ENCODE data around the gene PLPP7. TPM values are rescaled to one million over a fixed set of nuclear protein-coding genes. Genes with fewer than 3 reads are reported as not detected.

PLPP7 gene
- total RNA-seq, 2 experiments from 2014 or later, result 0.21 TPM; not detected in 1

DNA sequence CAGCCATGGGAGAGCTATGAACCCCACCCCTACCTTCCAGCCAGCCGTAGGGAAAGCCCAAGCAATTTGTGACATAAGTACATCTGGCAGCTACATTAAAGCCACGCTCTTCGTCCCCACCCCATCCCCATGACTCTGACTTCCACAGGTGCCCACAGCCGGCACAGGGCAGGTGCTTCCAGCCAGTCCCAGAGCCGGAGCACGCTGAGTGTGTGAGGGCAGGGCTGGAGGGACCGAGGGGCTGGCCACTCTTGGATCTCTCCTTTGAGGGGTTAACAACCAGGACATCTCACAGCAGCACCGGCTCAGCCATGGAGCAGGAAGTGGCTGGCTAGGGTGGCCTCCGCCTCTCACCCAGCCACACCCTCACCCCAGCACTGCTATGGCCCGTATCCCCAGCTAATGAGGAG, 10.8 kb upstream of the PLPP7 start:
- Mint-ChIP-seq H3K36me3 (ENCODE audit: low read depth) (peaks cover 31% of the 10 kb centered on the region), H3K9me3 (no peaks in the 10 kb centered on the region), H3K4me3 (peak overlapping the region; percentile 85), H3K4me1 (peaks cover 27% of the 10 kb centered on the region), H3K27me3 (peaks cover 19% of the 10 kb centered on the region), H3K27ac (peak overlapping the region; percentile 97)
- ChIA-PET POLR2A (interaction anchor here (1.2 kb wide), 1 partner anchor 26 kb away, joined by 4 read pairs; no protein-coding TSS in a partner anchor), CTCF (interaction anchor here (0.6 to 2.8 kb wide), 6 partner anchors 10 to 135 kb away, joined by 3 to 11 read pairs (median 3); partner anchors contain the start of gene PLPP7)
- DNase-seq, result peak; percentile 58

DNA sequence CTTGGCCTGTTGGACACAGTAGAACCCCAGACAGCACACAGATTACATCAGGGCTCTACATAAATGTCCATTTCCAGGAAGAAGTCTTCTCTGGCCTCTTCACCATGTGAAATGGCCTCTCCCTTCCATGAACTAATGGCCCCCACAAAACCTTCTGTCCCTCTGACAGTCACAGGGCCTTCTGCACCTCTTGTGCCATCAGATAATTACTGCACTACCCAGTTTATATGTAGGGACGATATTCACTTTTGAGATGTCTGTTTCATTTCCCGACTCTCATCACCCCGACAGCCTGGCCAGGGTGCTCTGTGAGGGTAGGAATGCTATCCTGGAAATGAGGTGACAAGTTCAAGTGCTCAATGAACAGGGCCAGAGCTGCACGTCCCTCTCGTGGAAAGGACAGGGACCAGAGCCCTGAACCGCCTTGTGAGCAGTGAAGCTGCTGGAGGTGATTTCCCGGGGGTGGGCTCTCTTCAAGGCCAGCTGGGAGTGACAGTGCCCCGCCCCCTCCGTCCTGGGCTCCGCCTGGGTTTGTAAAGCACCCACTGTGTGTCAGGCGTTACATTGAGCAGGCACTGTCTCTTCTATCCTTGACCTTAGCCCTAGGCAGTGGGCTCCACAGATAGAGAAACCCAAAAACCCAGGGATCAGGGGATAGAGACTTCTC, 10.2 kb upstream of the PLPP7 start:
- peak overlapping the region; percentile 85 for H3K4me3 Mint-ChIP-seq
- DNase-seq, result no peak

GRCh38 chr9:131279863-131280570, 9.5 kb upstream of the PLPP7 start:
- Mint-ChIP-seq H3K36me3 (ENCODE audit: low read depth) (peaks cover 18% of the 10 kb centered on the region), H3K9me3 (no peaks in the 10 kb centered on the region), H3K4me3 (no peak overlapping the region), H3K27me3 (peaks cover 23% of the 10 kb centered on the region), H3K4me1 (peaks cover 27% of the 10 kb centered on the region), H3K27ac (peak overlapping the region; percentile 97)
- CTCF ChIA-PET, result interaction anchor here (1.0 to 2.8 kb wide), 3 partner anchors 9 to 16 kb away, joined by 4 to 11 read pairs (median 5); partner anchors contain the start of gene PLPP7
- POLR2A ChIA-PET, result no interaction called here
- no peak for DNase-seq

More for the DNA sequence above, 10.2 kb upstream of the PLPP7 start:
- Mint-ChIP-seq H3K27ac (peak overlapping the region; percentile 97), H3K4me1 (peaks cover 27% of the 10 kb centered on the region), H3K27me3 (peaks cover 23% of the 10 kb centered on the region), H3K36me3 (ENCODE audit: low read depth) (peaks cover 24% of the 10 kb centered on the region), H3K9me3 (no peaks in the 10 kb centered on the region)
- POLR2A ChIA-PET, result interaction anchor here (1.2 kb wide), 1 partner anchor 26 kb away, joined by 4 read pairs; no protein-coding TSS in a partner anchor
- CTCF ChIA-PET, result interaction anchor here (0.6 to 2.8 kb wide), 5 partner anchors 9 to 136 kb away, joined by 3 to 11 read pairs (median 4); partner anchors contain the start of gene PLPP7

DNA sequence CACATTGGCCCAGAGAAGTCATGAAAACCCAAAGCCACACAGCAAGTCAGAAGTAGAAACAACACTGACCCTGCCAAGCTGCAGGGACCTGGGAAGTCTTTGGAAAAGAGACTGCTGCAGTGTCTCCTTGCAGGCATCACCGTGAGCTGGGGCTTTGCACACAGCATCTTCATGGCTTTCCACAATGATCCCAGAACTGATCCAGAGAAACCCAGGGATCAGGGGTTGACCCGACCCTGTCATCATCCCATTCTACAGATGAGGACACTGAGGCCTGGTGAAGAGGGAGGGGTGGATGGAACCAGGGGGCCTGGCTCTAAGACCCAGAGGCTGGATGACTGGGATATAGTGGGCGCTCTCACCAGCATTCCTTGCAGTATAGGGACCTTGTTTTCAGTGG, 8.9 kb upstream of the PLPP7 start:
- H3K27me3 Mint-ChIP-seq, result peaks cover 23% of the 10 kb centered on the region
- H3K27ac Mint-ChIP-seq, result no peak overlapping the region
- H3K9me3 Mint-ChIP-seq, result no peaks in the 10 kb centered on the region
- POLR2A ChIA-PET, result no interaction called here
- DNase-seq, result no peak
- CTCF ChIA-PET, result interaction anchor here (1.0 to 2.8 kb wide), 2 partner anchors 8 to 16 kb away, joined by 4 to 11 read pairs; partner anchors contain the start of gene PLPP7
- H3K36me3 Mint-ChIP-seq (ENCODE audit: low read depth), result peaks cover 11% of the 10 kb centered on the region
- H3K4me1 Mint-ChIP-seq, result peaks cover 27% of the 10 kb centered on the region
- H3K4me3 Mint-ChIP-seq, result no peak overlapping the region

- H3K9me3 Mint-ChIP-seq, result no peaks in the 10 kb centered on the region
- peaks cover 23% of the 10 kb centered on the region for H3K27me3 Mint-ChIP-seq
- no peak overlapping the region for H3K4me3 Mint-ChIP-seq
- CTCF ChIA-PET, result interaction anchor here (1.1 kb wide), 1 partner anchor 76 kb away, joined by 3 read pairs; no protein-coding TSS in a partner anchor
- POLR2A ChIA-PET, result no interaction called here
- DNase-seq, result no peak
- H3K27ac Mint-ChIP-seq, result peak overlapping the region; percentile 15
- peaks cover 27% of the 10 kb centered on the region for H3K4me1 Mint-ChIP-seq
- H3K36me3 Mint-ChIP-seq (ENCODE audit: low read depth), result peaks cover 4% of the 10 kb centered on the region
Measured at GRCh38 chr9:131281119-131281965, 8.2 kb upstream of the PLPP7 start.

GRCh38 chr9:131282175-131282574, 7.3 kb upstream of the PLPP7 start:
- H3K27me3 Mint-ChIP-seq, result peaks cover 23% of the 10 kb centered on the region
- POLR2A ChIA-PET, result no interaction called here
- no peak overlapping the region for H3K4me3 Mint-ChIP-seq
- DNase-seq, result no peak
- peaks cover 4% of the 10 kb centered on the region for H3K36me3 Mint-ChIP-seq (ENCODE audit: low read depth)
- H3K4me1 Mint-ChIP-seq, result peaks cover 27% of the 10 kb centered on the region
- H3K9me3 Mint-ChIP-seq, result no peaks in the 10 kb centered on the region
- CTCF ChIA-PET, result interaction anchor here (1.1 kb wide), 1 partner anchor 77 kb away, joined by 3 read pairs; no protein-coding TSS in a partner anchor
- H3K27ac Mint-ChIP-seq, result no peak overlapping the region

- Mint-ChIP-seq H3K4me3 (no peak overlapping the region), H3K27me3 (peaks cover 23% of the 10 kb centered on the region), H3K9me3 (no peaks in the 10 kb centered on the region), H3K27ac (no peak overlapping the region), H3K36me3 (ENCODE audit: low read depth) (peaks cover 4% of the 10 kb centered on the region), H3K4me1 (peaks cover 27% of the 10 kb centered on the region)
- no peak for DNase-seq
- ChIA-PET CTCF (no interaction called here), POLR2A (no interaction called here)
Measured at GRCh38 chr9:131282688-131283422, 6.7 kb upstream of the PLPP7 start.

- H3K9me3 Mint-ChIP-seq, result no peaks in the 10 kb centered on the region
- ChIA-PET CTCF (interaction anchor here (1.3 kb wide), 1 partner anchor 51 kb away, joined by 3 read pairs; no protein-coding TSS in a partner anchor), POLR2A (no interaction called here)
- H3K36me3 Mint-ChIP-seq (ENCODE audit: low read depth), result peaks cover 4% of the 10 kb centered on the region
- DNase-seq, result no peak
- peaks cover 23% of the 10 kb centered on the region for H3K27me3 Mint-ChIP-seq
- no peak overlapping the region for H3K27ac Mint-ChIP-seq
- H3K4me3 Mint-ChIP-seq, result no peak overlapping the region
- H3K4me1 Mint-ChIP-seq, result peaks cover 9% of the 10 kb centered on the region
Measured at GRCh38 chr9:131284856-131285255, 4.7 kb upstream of the PLPP7 start.

DNA sequence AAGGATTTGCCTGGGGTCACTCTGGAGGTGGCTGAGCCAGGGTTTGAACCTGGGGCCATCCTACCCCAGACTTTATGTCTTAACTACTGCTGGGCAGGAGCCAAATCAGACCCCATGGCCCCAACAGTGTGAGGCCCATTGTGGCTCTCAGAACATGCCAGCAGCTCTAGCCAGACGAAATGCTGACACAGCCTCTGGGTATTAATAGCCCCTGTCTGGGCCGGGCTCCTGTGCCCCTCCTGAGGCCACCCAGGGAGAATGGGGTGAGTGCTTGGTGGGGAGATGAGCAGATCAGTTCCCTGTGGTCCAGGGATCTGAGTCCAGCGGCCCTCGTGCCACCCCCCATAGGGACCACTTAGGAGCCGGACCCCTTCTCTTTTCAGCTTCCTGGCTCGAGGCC, 2.2 kb upstream of the PLPP7 start:
- POLR2A ChIA-PET, result no interaction called here

DNA sequence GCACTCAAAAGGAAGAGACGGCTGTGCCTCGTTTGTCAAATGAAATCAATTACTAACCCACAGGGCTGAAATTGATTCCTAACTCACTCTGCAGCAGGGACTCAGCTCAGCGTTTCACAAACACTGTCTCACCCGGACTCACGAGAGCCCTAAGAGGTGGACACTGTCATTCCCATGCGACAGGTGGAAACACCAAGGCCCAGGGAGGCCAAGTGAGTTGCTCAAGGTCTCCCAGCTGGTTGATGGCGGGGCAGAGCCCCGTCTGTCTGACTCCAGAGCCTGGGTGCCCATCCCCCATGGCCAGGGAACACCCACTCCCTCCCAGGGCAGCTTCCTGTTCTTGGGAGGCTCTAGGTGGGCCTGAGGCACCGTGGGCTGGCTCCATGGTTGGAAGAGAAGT, 1.3 kb upstream of the PLPP7 start:
- Mint-ChIP-seq H3K27me3 (peaks cover 8% of the 10 kb centered on the region), H3K9me3 (no peaks in the 10 kb centered on the region), H3K4me3 (no peak overlapping the region), H3K4me1 (peaks cover 1% of the 10 kb centered on the region), H3K27ac (no peak overlapping the region), H3K36me3 (ENCODE audit: low read depth) (no peaks in the 10 kb centered on the region)
- ChIA-PET CTCF (interaction anchor here (0.5 to 2.7 kb wide), 2 partner anchors 9 to 213 kb away, joined by 4 to 11 read pairs; no protein-coding TSS in a partner anchor), POLR2A (interaction anchor here (0.5 to 0.6 kb wide), 2 partner anchors 13 to 543 kb away, joined by 5 to 9 read pairs; no protein-coding TSS in a partner anchor)
- DNase-seq, result no peak

More for the DNA sequence above, 2.2 kb upstream of the PLPP7 start:
- Mint-ChIP-seq H3K9me3 (no peaks in the 10 kb centered on the region), H3K4me1 (peaks cover 3% of the 10 kb centered on the region), H3K36me3 (ENCODE audit: low read depth) (peaks cover under 1% of the 10 kb centered on the region), H3K4me3 (no peak overlapping the region), H3K27ac (no peak overlapping the region), H3K27me3 (peaks cover 10% of the 10 kb centered on the region)
- CTCF ChIA-PET, result interaction anchor here (2.7 kb wide), 1 partner anchor 8 kb away, joined by 11 read pairs; no protein-coding TSS in a partner anchor
- no peak for DNase-seq

DNA sequence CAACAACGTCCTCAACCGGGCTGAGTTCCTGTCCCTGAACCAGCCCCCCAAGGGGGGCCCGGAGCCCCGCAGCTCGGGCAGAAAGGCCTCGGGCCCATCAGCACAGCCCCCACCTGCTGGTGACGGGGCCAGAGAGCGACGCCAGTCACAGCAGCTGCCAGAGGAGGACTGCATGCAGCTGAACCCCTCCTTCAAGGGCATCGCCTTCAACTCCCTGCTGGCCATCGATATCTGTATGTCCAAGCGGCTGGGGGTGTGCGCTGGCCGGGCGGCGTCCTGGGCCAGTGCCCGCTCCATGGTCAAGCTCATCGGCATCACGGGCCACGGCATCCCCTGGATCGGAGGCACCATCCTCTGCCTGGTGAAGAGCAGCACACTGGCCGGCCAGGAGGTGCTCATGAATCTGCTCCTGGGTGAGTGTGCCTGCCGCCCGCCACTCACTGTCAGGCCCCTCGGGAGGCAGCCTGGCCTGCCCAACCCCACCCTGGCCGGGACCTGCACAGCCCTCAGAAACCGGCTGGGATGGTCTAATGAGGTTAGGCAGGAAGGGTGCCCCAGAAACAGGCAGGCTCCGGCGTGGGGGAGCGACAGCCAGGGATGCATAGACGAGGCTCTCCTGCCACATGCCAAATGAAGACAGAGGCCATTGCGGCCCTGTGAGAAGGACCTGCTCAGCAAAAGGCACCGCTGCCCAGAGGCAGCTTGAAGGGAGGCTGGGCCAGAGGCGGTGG, 678 bp downstream of the PLPP7 start:
- Mint-ChIP-seq H3K9me3 (no peaks in the 10 kb centered on the region), H3K4me1 (no peaks in the 10 kb centered on the region), H3K36me3 (ENCODE audit: low read depth) (no peaks in the 10 kb centered on the region), H3K4me3 (no peak overlapping the region), H3K27me3 (no peaks in the 10 kb centered on the region), H3K27ac (no peak overlapping the region)
- no peak for DNase-seq
- CTCF ChIA-PET, result interaction anchor here (0.6 to 2.7 kb wide), 6 partner anchors 11 to 123 kb away, joined by 3 to 11 read pairs (median 3); no protein-coding TSS in a partner anchor
- POLR2A ChIA-PET, result no interaction called here
